ENCODE data around the gene SASS6.

- TF ChIP-seq CTCF (IDR thresholded peaks at IDR 0.05) (no peak), POLR2A (IDR thresholded peaks at IDR 0.05) (no peak)
Observed at GRCh38 chr1:100141192-100141591, 8.5 kb upstream of the SASS6 start.
